Heart left ventricle (tissue), 16 donors: ENCODE results near the gene TEX29. TPM values are rescaled to one million over a fixed set of nuclear protein-coding genes. Genes with fewer than 3 reads are reported as not detected.

Source experiments
- ATAC-seq, 4 donors: fragments of 200-7000 bp; cut with Tn5 transposase; one replicate each; pipeline ENCODE4 v1.9.1; 2020 to 2022; ENCODE audit warnings: moderate library complexity in 4 of 4, mild to moderate bottlenecking in 3 of 4, moderate number of reproducible peaks in 1 of 4
- DNase-seq, 5 donors: peaks; one replicate each; pipeline ENCODE4 v3.0.0-alpha.2; 2020
- H3K27ac ChIP-seq, 12 donors: fragments of 200-600 bp; sonication (generic) in 4 of 12; one replicate each; pipeline versions ENCODE4 v1.5.0 to v1.8.0; 2016 to 2022; ENCODE audit warnings: mild to moderate bottlenecking in 2 of 12
- H3K27me3 ChIP-seq, 9 donors: fragments of 200-600 bp; sonication (generic) in 2 of 9; one replicate each; pipeline versions ENCODE4 v1.5.1 to v1.8.0; 2016 to 2022; ENCODE audit warnings: mild to moderate bottlenecking in 3 of 9
- H3K36me3 ChIP-seq, 9 donors: fragments of 200-600 bp; sonication (generic) in 2 of 9; one replicate each; pipeline versions ENCODE4 v1.5.0 to v1.8.0; 2018 to 2022; ENCODE audit warnings: mild to moderate bottlenecking in 2 of 9
- H3K4me1 ChIP-seq, 12 donors: fragments of 200-600 bp; sonication (generic) in 4 of 12; one replicate each; pipeline versions ENCODE4 v1.5.0 to v1.8.0; 2016 to 2022; ENCODE audit warnings: mild to moderate bottlenecking in 3 of 12
- H3K4me3 ChIP-seq, 12 donors: fragments of 200-600 bp; sonication (generic) in 4 of 12; one replicate each; pipeline versions ENCODE4 v1.5.0 to v1.8.0; 2017 to 2022; ENCODE audit warnings: mild to moderate bottlenecking in 9 of 12, moderate library complexity in 4 of 12
- H3K9me3 ChIP-seq, 12 donors: fragments of 200-600 bp; sonication (generic) in 4 of 12; one replicate each; pipeline versions ENCODE4 v1.5.0 to v1.8.0; 2016 to 2022; ENCODE audit warnings: mild to moderate bottlenecking in 1 of 12
- CTCF ChIP-seq, 12 donors: fragments of 200-600 bp; sonication (generic) in 4 of 12; IDR thresholded peaks; one replicate each; pipeline versions ENCODE4 v1.5.0 to v1.8.0; 2018 to 2022; ENCODE audit warnings: antibody characterized with exemption in 12 of 12, mild to moderate bottlenecking in 5 of 12
- POLR2A ChIP-seq, 2 donors: fragments of 450-650 bp; IDR thresholded peaks; one replicate each; pipeline ENCODE4 v1.6.1; 2017; ENCODE audit warnings: antibody characterized with exemption in 2 of 2, mild to moderate bottlenecking in 2 of 2, moderate library complexity in 2 of 2
- WGBS, 4 donors: extraction: QIAGEN DNeasy Blood & Tissue Kit in 2 of 4; methylation state at CpG; one replicate each; pipeline versions ENCODE4 v1.1.5 to v1.1.7; 2013 to 2018; 5-methylcytosine and 5-hydroxymethylcytosine counted together
- intact Hi-C, 10 donors: fragments of 100-400 bp; cut with DNase I; formaldehyde crosslinking; loops; one replicate each; pipeline versions ENCODE4 v1.11.1 to v1.14.2; 2022
- polyA plus RNA-seq, 2 donors: library from polyadenylated mRNA; stranded (reverse); fragments of 200-250 nt; gene quantifications; one replicate each; pipeline ENCODE4 v1.2.3, GENCODE V29; 2013
- total RNA-seq, 9 donors: library from RNA; depleted of rRNA in 2 of 9; stranded (reverse); fragments of >200 nt in 2 of 9; fragmentation: NEBNext Ultra II Directional in 3 of 9; extraction: Animal tissue kit (Norgen Biotek cat#: 25700) in 3 of 9; gene quantifications; one replicate each; pipeline versions ENCODE4 v1.1.0 to v1.2.4, GENCODE V29; 2016 to 2023
- donor health status: ischemic (EF 13 %, LVEDD 7.1; RV severe dilation, severe dysfunction).
- donor health status: healthy with polysubstance abuse.
- donor health status: DM: no; HTN: yes; CAD: no.
- donor health status: DM: no; HTN: no; CAD: no.
- donor health status: ischemic (EF 25% LVEDD 6.9; RV normal size, moderate dysfunction).
- donor health status: ischemic (EF 25% LVEDD 5.7; RV mildly dilated, moderate dysfunction).
- donor health status: healthy.
- donor health status: DM: yes; HTN: yes; CAD: no.
- donor health status: ischemic (EF 35%, LVEDD 5.7; RV mildly dilated, moderate dysfunction).
- donor health status: nonischemic (EF 11% LVEDD 7.7; RV severe dilation, severe dysfunction).
- donor health status: DM: yes; HTN: yes; CAD: no.
- donor health status: PGD.
- donor health status: ischemic (EF 29% LVEDD 5.4; RV normal size, mild dysfunction).
- donor health status: nonischemic (EF 23%, LVEDD 6.1; RV moderate dilation, normal function).

TEX29 gene
- total and polyA plus RNA-seq, 11 donors, result 0.15 to 0.57 (median 0.35) TPM; not detected in 6

- no peak overlapping the region for H3K27ac ChIP-seq
- TF ChIP-seq CTCF (IDR thresholded peaks at IDR 0.05), result no peak
- TF ChIP-seq POLR2A (IDR thresholded peaks at IDR 0.05), result no peak
- no peaks in the 10 kb centered on the region for H3K27me3 ChIP-seq
- ATAC-seq (no peak), DNase-seq (no peak)
- no peak overlapping the region for H3K4me3 ChIP-seq
- H3K9me3 ChIP-seq, result no peaks in the 10 kb centered on the region
- H3K36me3 ChIP-seq, result peaks cover 0 to 4% (median 0%) of the 10 kb centered on the region in 9 donors
- H3K4me1 ChIP-seq, result no peaks in the 10 kb centered on the region
- WGBS, 4 donors, result 87 to 97% (median 93%) methylated on average over 14 to 19 of the region's 19 CpGs
- intact Hi-C loops, result no loop called here
Observed at GRCh38 chr13:111322001-111322915, 1.8 kb downstream of the TEX29 start.

DNA sequence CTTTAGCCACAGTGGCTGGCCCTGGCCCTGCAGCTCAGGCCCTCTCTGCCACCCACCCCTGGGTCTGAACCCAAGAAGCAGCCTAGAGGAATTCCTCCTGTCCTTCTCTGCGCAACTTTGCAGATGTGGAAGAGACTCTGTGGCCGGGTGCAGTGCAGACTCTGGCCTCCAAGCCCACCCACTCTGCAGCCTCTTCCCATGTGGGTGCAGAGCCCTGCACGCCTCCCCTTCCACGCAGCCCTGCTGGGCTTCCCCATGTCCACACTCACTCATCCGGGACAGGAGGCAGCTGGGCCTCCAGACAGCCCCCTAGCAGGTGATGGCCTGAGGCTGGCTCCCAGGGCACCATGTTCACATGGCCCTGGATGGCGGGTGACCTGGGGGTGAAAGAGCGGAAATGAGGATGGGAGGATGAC is 2.5 kb downstream of the TEX29 start:
- H3K4me1 ChIP-seq, result no peaks in the 10 kb centered on the region
- TF ChIP-seq CTCF (IDR thresholded peaks at IDR 0.05) (no peak), POLR2A (IDR thresholded peaks at IDR 0.05) (no peak)
- H3K4me3 ChIP-seq, result no peak overlapping the region
- no peaks in the 10 kb centered on the region for H3K27me3 ChIP-seq
- no peaks in the 10 kb centered on the region for H3K36me3 ChIP-seq
- no peak overlapping the region for H3K27ac ChIP-seq
- H3K9me3 ChIP-seq, result no peaks in the 10 kb centered on the region
- no peak for ATAC-seq
- intact Hi-C loops, result no loop called here
- 81 to 95% (median 88%) methylated on average over 6 to 7 of the region's 7 CpGs for WGBS, 4 donors
- DNase-seq, result no peak

- H3K27ac ChIP-seq, result no peak overlapping the region
- TF ChIP-seq POLR2A (IDR thresholded peaks at IDR 0.05), result no peak
- TF ChIP-seq CTCF (IDR thresholded peaks at IDR 0.05), result no peak
- H3K36me3 ChIP-seq, result no peaks in the 10 kb centered on the region
- H3K27me3 ChIP-seq, result no peaks in the 10 kb centered on the region
- intact Hi-C loops, result no loop called here
- 85 to 89% (median 86%) methylated on average over 13 to 14 of the region's 14 CpGs for WGBS, 4 donors
- no peak overlapping the region for H3K4me3 ChIP-seq
- H3K4me1 ChIP-seq, result no peaks in the 10 kb centered on the region
- no peaks in the 10 kb centered on the region for H3K9me3 ChIP-seq
- DNase-seq, result no peak
- no peak for ATAC-seq
Observed at GRCh38 chr13:111323549-111323948, 3.1 kb downstream of the TEX29 start.

- intact Hi-C loops, result no loop called here
- 66 to 75% (median 73%) methylated on average over 16 to 17 of the region's 17 CpGs for WGBS, 4 donors
- TF ChIP-seq POLR2A (IDR thresholded peaks at IDR 0.05), result no peak
- TF ChIP-seq CTCF (IDR thresholded peaks at IDR 0.05), result no peak
Observed at GRCh38 chr13:111323950-111324651, 3.7 kb downstream of the TEX29 start.

More at GRCh38 chr13:111323950-111324651, 3.7 kb downstream of the TEX29 start:
- ATAC-seq (no peak), DNase-seq (no peak)
- Histone ChIP-seq H3K27me3 (no peaks in the 10 kb centered on the region), H3K27ac (no peak overlapping the region), H3K36me3 (no peaks in the 10 kb centered on the region), H3K4me3 (no peak overlapping the region), H3K9me3 (no peaks in the 10 kb centered on the region), H3K4me1 (no peaks in the 10 kb centered on the region)
